Activated CD8-positive, alpha-beta memory T cell treated with anti-CD3 and anti-CD28 coated beads for 24 hours (primary cell): ENCODE measurements around the gene OPRL1.

ENCODE experiments used
- DNase-seq: peaks from one replicate; pipeline ENCODE4 v3.0.0-alpha.2; 2020

The OPRL1 gene

GRCh38 chr20:64080013-64080812 lies at the start of gene OPRL1:
Gene OPRL1 (plus strand): TSS chr20:64080082. CDS start chr20:64092721, 12,639 bp downstream.
- DNase-seq: no peak

- DNase-seq: no peak
Measured at GRCh38 chr20:64030371-64031134, 49.3 kb upstream of the OPRL1 start.

- no peak for DNase-seq
Measured at GRCh38 chr20:64031822-64032314, 48.0 kb upstream of the OPRL1 start.

GRCh38 chr20:64032706-64033624 lies 46.9 kb upstream of the OPRL1 start:
- no peak for DNase-seq

- no peak for DNase-seq
Measured at GRCh38 chr20:64033981-64034493, 45.8 kb upstream of the OPRL1 start.

GRCh38 chr20:64035066-64035932 lies 44.6 kb upstream of the OPRL1 start:
- peak; percentile 82 for DNase-seq

GRCh38 chr20:64035933-64036345 lies 43.9 kb upstream of the OPRL1 start, which contains the start of gene C20orf204:
Gene C20orf204 (plus strand): TSS chr20:64036182. CDS start chr20:64036324, 142 bp downstream.
- DNase-seq: no peak

GRCh38 chr20:64036346-64037198 lies 43.3 kb upstream of the OPRL1 start:
- no peak for DNase-seq

- DNase-seq: no peak
Measured at GRCh38 chr20:64037199-64037497, 42.7 kb upstream of the OPRL1 start.

GRCh38 chr20:64037498-64038213 lies 42.2 kb upstream of the OPRL1 start:
- DNase-seq: no peak

GRCh38 chr20:64038224-64038564 lies 41.7 kb upstream of the OPRL1 start:
- DNase-seq: no peak

- peak; percentile 92 for DNase-seq
Measured at GRCh38 chr20:64038565-64039292, 41.2 kb upstream of the OPRL1 start.

- no peak for DNase-seq
Measured at GRCh38 chr20:64039293-64040160, 40.4 kb upstream of the OPRL1 start.

- no peak for DNase-seq
Measured at GRCh38 chr20:64040231-64041039, 39.4 kb upstream of the OPRL1 start.

- no peak for DNase-seq
Measured at GRCh38 chr20:64041040-64041780, 38.7 kb upstream of the OPRL1 start.

- no peak for DNase-seq
Measured at GRCh38 chr20:64041781-64042053, 38.2 kb upstream of the OPRL1 start.
